ENCODE measurements around the gene TMTC1.

DNA sequence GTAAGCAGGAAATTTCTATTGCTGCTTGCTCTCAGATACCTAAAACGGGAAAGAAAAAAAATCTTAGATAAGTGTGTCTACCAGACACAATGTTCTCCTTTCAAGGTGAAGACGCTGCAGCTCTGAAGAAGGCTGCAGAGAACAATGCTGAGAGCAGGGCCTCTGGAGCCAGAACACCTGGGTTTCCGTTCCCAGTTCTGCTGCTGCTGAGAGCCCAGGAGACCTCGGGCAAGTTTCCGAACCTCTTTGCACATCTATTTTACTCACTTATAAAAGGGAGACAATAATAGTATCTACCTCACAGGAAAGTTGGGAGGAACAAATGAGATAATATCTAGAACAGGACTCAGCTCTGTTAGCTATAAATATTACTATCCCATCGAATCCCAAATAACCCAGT lies 122.9 kb downstream of the TMTC1 start:
- TF ChIP-seq, protein P1, sequence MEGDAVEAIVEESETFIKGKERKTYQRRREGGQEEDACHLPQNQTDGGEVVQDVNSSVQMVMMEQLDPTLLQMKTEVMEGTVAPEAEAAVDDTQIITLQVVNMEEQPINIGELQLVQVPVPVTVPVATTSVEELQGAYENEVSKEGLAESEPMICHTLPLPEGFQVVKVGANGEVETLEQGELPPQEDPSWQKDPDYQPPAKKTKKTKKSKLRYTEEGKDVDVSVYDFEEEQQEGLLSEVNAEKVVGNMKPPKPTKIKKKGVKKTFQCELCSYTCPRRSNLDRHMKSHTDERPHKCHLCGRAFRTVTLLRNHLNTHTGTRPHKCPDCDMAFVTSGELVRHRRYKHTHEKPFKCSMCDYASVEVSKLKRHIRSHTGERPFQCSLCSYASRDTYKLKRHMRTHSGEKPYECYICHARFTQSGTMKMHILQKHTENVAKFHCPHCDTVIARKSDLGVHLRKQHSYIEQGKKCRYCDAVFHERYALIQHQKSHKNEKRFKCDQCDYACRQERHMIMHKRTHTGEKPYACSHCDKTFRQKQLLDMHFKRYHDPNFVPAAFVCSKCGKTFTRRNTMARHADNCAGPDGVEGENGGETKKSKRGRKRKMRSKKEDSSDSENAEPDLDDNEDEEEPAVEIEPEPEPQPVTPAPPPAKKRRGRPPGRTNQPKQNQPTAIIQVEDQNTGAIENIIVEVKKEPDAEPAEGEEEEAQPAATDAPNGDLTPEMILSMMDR (IDR thresholded peaks at IDR 0.05): no peak
- no peak for TF ChIP-seq POLR2AphosphoS5 (IDR thresholded peaks at IDR 0.05)
- no peak for TF ChIP-seq POLR2A (IDR thresholded peaks at IDR 0.05; ENCODE audit: low read depth)
- TF ChIP-seq EP300 (IDR thresholded peaks at IDR 0.05): no peak
